Activated CD4-positive, alpha-beta T cell treated with anti-CD3 and anti-CD28 coated beads for 48 hours (primary cell): ENCODE data around the gene KBTBD8.

Experiments
- DNase-seq: peaks from one replicate; pipeline ENCODE4 v3.0.0-alpha.2; 2020

Gene KBTBD8

DNA sequence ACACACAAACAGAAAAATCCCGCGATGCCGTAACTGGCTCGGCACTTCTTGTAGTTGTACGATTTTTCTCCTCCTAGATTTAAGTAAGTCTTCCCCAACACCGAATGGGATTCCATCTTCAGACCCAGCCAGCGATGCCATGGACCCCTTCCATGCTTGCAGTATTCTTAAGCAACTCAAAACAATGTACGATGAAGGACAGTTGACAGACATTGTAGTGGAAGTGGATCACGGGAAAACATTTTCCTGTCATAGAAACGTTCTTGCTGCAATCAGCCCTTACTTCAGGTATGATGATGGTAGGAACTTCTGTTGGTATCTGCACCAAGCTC, 763 bp downstream of the KBTBD8 start:
- no peak for DNase-seq

DNA sequence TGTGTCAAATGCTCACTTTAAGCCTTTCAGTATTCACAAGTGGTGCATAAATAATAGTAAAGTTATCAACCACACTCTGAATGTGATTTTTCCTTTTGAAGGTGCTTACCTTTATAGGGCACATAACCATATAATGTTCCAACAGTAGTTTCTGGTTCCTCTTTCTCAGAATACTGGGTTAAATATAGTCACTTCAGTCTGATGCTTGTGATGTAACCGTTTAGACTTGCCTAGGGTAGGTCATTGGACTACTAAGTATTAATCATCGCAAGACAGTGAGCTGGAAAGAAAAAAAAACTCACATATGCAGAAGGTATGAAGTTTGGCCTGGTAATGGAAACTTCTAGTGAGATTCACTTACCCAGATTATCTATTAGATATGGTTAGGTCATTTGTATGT, 1.9 kb downstream of the KBTBD8 start:
- no peak for DNase-seq

DNA sequence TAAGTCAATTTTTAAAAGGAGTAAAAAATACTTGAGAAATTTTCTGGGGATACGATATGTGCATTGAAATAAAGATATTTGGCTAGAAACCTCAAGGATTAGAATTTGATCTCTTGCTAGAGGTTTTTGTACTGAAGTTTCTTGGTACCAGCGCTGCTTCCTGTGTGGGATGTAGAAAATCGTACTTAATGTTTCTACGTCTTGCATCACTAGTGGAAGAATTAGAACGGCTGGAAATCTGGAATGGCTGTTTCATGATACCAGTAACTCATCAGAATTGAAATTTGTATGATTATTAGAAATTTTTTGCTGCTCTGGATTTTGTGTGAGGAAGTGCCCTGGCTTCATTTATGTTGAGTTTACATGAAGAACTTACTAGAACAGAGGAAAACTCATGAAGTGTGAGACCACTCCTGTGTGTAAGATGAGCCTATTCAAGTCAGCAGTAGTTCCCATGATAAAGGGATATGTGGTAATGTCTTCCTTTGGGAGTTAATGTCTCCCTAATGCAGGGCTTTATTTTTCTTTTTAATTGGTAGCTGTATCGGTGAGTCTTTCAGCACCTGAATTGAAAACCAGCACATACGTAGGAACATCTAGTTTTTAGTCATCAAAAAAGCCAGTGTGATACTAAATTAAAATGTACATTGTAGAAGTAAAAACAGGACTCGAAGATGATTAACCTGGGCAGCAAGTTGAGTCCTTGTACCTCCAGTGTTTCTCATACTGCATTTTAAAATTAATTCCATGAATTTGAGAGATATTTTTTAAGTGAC, 3.2 kb downstream of the KBTBD8 start:
- no peak for DNase-seq

DNA sequence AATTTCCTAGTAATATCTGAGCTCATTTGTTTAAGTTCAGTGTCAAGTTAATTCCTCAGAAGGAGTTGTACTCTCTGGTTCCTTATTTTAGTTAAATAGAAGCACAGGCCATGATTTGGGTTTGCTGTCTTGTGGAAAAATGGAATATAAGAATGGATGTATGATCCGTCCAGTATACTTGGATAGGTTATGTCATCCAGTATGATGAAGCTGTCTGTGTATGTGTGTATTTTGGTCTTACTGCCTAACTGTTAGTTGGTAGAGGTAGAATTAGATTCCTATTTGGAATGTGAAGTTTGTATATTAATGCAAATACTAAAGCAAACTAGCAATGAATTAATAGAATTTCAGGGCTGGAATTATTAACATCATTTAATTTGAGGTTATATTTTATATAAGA, 7.9 kb downstream of the KBTBD8 start:
- DNase-seq = no peak

DNA sequence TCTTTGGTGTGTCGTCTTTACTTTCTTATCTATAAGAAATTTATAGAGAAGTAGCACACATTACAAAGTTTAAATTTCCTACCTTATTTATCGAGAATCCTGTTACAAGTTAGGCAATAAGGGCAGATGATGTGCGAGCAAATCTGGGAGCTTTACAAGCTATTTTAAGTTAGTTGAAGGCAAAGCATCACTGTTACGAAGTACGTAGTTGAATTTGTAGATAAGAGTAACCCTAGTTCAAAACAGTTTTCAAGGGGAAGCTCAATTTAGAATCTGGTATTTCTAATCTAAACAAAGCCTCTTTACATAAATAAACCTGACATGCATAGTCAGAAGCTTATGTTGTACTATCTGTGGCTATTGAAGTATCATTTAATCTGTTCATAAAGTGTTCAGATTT, 8.4 kb downstream of the KBTBD8 start:
- DNase-seq = no peak

DNA sequence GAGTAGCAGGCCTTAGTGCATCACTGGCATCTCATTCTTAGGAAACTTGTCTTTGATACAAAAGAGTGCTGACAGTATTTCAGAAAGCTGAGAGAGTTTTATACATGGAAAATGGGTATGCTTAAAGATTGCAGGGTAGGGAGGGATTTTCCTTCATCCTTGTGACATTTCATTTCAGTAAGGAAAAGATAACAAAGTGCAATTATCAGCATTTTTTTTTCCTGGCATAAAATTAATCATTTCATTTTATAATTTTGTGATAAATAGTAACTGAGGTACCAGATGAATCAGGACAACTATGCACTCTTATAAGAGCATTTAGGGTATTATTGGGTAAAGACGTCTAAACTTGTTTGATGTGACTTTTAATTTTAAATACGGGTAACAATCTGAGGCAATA, 10.3 kb downstream of the KBTBD8 start:
- no peak for DNase-seq

DNA sequence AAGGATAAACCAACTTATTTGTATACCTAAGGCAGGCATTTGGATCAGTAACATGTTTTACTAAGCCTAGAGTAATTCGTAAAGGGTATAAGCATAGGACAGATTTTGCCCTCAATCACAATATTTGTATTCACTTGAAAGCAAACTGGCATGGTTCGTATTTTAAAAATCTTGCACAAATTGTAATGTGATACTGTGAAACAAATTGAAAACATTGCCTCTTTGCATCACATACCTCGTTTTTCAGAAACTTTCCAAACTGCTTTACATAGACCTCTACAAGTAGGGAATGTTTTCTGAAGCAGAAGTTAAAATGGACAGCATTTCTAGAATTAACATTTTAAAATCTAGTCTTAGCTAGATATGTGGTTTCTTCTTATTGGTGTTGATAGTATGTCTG, 11.6 kb downstream of the KBTBD8 start:
- no peak for DNase-seq

DNA sequence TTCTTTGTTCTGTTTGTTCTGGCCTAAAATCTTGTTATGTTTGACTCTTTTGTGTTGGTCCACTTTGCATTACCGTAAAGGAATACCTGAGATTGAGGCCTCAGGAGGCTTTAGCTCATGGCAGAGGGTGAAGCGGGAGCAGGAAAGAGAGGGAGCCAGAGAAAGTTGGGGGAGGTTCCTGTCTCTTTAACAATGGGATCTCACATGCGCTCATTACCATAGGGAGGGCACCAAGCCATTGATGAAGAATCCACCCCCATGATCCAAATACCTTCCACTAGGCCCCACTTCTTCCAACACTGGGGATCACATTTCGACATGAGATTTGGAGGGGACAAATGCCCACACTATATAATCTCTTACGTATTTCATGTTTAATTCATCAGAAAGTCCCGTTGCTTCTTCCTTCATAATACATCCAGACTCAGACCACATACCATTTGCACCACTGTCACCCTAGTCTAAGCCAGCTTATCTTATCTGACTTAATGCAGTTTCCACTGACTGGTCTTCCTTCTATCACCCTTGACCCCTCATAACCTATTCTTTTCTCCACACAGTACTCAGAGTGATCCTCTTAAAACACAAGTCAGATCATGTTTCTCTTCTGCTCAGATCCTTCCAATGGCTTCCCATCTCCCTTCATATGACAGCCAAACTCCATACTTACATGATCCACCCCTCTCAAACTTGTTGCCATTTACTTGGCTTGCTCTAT, 13.5 kb downstream of the KBTBD8 start:
- no peak for DNase-seq

DNA sequence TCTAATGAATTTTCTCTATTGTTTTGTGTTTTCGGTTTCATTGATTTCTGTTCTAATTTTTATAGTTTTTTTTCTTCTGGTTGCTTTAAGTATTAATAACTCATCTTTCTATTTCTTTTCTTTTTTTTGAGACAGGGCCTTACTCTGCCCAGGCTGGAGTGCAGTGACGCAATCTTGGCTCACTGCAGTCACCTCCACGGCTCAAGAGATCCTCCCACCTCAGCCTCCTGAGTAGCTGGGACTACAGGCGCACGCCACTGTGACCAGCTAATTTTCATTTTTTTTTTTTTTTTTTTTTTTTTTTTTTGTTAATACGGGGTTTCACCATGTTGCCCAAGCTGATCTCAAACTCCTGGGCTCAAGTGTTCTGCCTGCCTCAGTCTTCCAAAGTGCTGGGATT, 14.5 kb downstream of the KBTBD8 start:
- no peak for DNase-seq

DNA sequence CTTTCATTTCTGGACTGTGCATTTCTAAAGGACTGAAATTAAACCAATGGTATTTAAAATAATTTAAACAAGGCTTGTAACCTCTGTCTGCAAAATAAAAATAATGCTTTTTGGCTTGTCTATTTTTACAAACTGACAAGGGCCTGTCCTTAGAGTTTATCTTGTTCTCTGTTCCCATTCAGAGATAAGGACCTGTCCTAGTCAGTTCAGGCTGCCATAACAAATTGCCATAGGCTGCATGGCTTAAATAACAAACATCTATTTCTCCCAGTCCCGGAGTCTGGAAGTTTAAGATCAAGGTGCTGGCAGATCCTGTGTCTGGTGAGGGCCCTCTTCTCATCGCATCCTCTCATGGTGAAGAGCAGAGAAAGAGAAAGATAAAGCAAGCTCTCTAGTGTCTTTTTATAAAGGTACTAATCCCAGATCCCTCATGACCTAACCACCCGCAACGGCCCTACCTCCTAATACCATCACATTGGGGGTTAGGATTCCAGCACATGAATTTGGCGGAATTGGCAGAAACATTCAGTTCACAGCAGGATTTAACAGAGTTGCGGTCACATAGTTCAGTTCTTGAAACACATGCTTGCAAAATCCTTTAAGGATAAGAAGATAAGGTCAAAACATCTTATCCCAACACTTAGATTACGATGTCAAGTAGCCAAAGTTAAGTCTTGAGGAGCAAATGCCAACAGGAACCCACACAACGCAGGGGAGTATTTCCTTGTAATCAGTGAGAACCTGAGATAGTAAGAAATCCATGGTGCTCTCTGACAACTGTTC, 17.8 kb downstream of the KBTBD8 start:
- no peak for DNase-seq

DNA sequence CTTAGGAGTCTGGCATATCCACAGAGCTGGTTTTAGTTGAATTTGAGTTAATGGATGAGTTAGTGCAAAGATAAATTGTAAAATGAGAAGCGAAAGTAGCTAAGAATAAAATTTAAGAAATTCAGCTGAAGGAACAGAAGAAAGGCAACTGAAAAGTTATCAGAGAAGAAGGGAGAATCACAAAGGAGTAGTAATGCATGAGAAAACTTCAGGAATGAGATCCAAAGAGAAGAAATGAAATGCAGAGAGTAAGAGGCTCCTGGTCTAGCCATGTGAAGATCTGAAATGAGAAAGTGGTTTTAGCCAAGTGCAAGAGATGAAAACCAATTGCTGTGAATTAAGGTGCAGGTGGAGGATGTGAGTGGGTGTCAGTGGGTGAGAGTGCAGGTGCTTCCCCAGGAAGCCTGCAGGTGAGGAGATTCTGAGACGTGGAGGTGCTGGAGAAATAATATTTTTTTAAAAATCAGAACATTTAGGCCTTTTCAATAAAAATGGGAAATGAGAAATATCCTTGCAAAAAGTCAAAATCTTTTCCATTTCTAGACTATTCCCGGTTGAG, 18.5 kb downstream of the KBTBD8 start:
- DNase-seq = no peak

DNA sequence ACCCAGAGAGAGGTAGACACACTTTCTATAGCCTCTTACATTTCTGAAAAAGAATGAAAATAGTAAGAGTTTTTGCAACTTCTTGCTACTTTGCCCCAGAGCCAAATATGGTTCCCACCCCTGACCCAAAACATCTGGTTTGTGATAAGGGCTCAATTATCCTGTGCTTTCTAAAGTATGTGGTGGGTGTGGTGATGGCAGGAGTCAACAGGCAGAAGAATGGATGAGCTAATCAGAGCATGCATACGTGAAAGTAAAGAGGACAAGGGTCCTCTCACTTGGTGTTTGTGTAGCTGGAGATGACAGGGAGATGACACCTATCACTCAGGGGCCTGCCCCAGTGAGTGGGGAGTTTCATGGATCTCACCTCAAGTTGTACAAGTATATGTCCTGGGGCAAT, 19.1 kb downstream of the KBTBD8 start:
- DNase-seq = no peak

DNA sequence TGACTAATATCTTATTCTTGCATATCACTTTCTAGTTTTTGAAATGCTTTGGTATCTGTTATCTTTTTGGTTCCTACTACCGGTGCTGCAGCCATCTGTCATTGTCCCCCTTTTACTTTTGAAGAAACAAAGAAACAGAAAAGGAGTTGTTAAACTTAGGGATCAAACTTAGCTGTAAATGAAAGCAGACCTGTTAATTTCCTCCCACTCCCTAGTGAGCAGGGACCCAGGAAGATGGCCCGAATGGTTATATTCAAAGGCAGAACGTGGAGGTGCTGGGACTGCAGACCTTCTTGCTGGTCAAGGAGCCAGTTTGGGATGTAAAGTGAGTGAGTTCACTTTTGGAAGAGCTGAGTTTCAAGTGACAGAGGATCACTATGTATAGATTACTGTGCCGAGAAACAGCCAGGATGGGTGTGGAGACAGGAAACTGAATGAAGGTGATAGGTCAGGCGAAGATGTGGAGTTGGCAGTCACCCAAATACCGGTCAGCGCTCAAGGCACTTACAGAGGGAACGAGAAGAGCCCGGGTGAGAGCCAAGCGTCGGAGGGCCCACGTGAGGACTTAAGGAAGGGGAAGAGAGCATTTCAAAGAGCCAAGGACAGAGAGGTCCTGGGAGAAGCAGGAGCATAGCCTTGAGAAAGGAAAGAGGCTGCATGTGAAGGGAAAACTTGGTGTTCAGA, 20.1 kb downstream of the KBTBD8 start:
- peak; percentile 19 for DNase-seq

DNA sequence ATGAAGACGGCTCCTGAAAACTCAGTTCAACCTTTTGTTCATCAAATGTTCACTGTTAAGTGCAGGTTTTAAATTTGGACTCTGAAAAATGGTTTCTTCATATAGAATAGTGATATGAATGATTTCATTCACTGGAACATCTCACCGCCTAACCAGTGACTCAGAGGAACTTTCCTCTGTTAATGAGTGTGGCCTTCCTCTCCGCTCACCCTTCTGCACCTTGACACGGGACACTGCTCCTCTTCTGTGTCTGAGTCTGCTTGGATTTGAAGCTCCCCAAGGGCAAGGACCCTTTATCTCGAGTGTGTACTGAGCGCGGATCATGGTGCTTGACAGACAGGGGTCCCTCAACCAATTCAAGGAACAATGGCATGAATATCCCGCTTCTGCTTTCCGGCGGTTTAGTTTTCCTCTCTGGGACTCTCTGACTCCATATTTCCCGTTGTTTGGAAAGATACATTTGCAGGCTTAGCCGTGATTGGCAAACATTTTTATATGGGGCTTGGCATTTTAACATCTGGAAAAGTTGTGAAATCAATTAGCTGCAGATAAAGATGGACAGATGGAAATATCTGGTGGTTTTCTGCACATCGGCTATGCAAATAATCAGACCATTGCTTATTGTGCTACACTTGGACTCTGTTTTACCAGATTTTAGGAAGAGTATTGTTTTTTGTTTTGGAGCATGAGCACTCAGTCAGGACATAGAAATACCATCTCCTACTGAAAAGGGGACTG, 20.9 kb downstream of the KBTBD8 start:
- peak; percentile 27 for DNase-seq

DNA sequence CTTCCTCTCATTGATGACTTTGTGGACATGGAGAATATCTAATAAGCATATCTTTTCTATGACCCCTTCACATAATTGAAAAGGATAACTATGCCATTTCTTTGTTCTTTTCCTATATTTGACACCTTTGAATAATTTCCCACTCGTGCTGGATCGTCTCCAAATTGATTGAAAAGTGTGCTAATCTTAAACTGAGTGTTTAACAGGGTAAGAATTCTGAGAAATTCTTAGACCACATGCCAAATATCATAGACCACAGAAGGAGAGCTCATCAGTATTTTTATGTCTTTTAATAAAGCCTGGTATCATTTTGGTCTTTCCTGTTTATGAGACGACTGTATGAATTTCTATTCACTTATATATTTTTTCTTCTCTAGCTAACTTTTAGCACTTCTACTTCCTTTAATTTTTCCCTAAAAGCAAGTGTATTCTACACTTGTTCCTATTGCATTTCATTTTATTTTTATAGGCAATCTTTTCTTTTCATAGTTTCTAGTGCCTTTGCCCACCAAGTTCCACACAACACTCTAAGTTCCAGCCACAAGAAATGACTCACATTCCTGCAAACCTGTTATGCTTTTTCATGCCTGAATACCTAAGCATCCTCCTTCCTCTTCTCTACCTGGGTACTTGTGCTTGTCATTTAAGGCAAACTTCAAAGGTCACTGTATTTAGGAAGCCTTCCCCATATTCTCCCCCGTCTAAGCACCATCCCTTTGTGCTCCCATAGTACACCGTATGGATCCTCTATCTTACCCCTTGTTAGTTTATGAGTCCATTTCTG, 30.1 kb downstream of the KBTBD8 start:
- DNase-seq = no peak

DNA sequence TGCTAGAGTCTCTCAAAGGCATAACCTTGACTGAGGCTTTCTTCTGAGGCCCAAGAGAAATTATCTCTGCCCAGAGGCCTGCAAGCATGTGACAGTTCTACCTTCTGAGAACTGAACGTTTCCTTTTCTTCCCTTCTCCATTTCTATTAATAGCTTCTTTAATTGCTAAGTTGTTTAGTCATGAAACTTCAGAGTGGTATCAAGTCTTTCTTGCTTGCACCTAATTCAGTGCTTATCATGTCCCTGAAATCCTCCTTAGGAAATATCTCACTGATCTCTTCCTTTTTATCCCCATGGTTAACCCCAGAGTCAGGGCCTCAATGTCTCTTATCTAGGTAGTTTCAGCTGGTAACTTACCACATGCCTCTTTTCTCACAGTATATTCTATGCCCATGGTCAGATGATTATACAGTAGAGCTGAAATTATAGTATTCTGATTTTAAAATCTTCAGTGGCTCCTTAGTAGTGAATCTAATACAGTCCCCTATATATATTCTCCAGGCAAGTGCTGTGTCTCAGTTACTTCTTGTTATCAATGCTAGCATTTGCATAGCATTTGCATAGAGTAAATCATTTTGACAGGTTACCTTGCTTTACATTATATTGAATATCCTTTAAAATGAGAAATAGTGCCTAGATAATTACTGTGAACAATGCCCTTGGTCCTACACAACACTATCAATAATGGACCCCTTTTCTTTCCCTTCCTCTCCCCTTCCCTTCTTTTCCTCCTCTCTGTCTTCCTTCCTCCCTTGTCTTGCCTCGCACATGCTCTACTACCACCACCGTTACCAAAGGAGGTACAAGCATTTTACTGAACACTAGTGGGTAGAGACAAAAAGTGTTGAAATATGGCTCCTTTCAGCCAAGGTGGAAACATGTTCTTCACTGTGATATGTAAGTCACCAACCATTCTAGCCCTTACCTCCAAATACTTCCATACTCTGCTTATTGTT, 33.0 kb downstream of the KBTBD8 start:
- DNase-seq = no peak

DNA sequence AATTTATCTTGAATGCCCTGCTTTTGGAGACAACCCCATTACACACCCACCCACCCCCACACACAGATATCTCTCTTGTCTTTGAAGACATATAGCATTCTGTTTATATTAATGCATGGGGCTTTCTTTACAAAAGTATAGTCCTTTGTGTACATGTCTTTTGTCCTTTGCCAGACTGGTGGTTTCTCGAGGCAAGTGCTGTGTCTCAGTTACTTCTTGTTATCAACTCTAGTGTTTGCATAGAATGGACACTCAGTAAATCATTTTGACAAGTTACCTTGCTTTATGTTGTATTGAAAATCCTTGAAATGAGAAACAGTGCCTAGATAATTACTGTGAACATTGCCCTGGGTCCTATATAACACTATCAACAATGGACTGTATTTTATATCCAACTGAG, 33.9 kb downstream of the KBTBD8 start:
- DNase-seq = no peak

DNA sequence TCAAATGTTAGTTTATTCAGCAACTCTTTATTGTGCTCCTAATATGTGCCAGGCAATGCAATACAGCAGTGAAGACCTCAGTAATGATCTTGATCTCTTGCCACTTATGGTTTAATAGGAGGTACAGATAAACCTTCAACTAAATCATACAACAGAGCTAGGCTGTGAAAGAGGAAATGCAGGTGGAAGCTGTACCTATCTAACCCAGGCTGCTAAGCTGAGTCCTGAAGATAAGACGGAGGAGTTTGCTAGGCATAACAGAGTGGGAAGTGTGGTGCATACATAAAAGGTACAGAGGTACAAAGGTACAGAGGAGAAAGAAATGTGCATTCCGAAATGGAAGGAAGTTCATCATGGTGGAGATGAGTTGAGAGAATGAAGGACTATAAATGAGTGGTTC, 35.0 kb downstream of the KBTBD8 start:
- DNase-seq = no peak

DNA sequence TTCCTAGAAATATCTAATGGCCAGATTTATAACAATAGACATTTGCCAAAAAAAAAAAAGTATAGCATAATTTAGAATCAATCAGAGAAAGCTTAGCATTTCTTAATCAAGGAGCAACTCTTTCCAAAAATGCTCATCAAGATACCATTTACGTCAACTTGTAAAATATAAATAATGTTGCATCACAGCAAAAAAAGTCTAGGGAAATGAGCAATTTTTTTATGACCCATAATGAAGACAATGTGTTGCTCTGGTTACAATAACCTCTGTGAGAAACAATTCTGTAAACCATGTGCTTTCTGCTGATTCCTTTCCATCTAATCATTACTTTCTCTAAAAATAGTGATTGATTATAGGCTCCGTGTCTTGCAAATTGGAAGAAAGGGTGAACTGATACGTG, 36.3 kb downstream of the KBTBD8 start:
- DNase-seq = no peak

DNA sequence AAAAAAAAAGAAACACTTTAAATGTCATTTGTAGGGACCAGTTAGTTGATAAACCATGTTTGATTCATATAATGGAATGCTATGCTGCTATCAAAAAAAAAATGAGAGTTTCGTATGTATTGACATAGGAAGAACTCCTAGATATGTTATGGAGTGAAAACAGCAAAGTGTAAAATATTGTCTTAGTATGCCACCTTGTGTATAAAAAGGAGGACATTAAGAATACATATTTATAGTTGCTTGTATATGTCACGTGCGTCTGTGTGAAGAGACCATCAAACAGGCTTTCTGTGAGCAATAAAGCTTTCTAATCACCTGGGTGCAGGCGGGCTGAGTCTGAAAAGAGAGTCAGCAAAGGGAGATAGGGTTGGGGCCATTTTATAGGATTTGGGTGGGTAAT, 39.5 kb downstream of the KBTBD8 start:
- DNase-seq = no peak
